Measurements from ENCODE around the gene TRIM72.

DNA sequence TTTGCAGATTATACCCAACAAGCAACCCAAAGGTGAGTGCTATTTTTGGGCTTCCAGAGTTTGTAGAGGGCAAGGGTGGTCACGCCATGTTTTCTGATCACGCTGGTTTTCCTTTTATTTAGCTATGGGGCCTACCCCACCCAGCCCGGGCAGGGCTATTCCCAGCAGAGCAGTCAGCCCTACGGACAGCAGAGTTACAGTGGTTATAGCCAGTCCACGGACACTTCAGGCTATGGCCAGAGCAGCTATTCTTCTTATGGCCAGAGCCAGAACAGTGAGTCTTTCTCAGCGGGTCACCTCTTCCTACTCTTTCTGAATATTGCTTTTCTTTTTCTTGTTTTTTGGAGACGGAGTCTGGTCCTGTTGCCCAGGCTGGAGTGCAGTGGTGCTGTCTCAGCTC is 31.5 kb upstream of the TRIM72 start:
- no peak for TF ChIP-seq POLR2A (IDR thresholded peaks at IDR 0.05)
- TF ChIP-seq, protein P1, sequence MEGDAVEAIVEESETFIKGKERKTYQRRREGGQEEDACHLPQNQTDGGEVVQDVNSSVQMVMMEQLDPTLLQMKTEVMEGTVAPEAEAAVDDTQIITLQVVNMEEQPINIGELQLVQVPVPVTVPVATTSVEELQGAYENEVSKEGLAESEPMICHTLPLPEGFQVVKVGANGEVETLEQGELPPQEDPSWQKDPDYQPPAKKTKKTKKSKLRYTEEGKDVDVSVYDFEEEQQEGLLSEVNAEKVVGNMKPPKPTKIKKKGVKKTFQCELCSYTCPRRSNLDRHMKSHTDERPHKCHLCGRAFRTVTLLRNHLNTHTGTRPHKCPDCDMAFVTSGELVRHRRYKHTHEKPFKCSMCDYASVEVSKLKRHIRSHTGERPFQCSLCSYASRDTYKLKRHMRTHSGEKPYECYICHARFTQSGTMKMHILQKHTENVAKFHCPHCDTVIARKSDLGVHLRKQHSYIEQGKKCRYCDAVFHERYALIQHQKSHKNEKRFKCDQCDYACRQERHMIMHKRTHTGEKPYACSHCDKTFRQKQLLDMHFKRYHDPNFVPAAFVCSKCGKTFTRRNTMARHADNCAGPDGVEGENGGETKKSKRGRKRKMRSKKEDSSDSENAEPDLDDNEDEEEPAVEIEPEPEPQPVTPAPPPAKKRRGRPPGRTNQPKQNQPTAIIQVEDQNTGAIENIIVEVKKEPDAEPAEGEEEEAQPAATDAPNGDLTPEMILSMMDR (IDR thresholded peaks at IDR 0.05), result no peak
